SIG-M5 treated with dmso at 0.1 percent for 504 hours (cell line): Measurements from ENCODE around the gene UHRF1.
"Not testable (repeated sequence)": the region's sequence is repeated elsewhere in the genome, so short reads cannot be mapped to it uniquely, and the experiment has no call there.

Experiments used
- DNase-seq: peaks from one replicate; lab custom pipeline; 2025; ENCODE audit not compliant: unreplicated experiment; lab: John Stamatoyannopoulos, UW

The UHRF1 gene

GRCh38 chr19:4933528-4933927 is 24.2 kb downstream of the UHRF1 start:
- no peak for DNase-seq

GRCh38 chr19:4935444-4935843 is 26.1 kb downstream of the UHRF1 start:
- no peak for DNase-seq

GRCh38 chr19:4937060-4937459 is 27.8 kb downstream of the UHRF1 start:
- no peak for DNase-seq

- DNase-seq, result not testable (repeated sequence)
Measured at GRCh38 chr19:4938461-4938860, 29.2 kb downstream of the UHRF1 start.

- no peak for DNase-seq
Measured at GRCh38 chr19:4939466-4939865, 30.2 kb downstream of the UHRF1 start.

GRCh38 chr19:4941638-4942169 is 32.4 kb downstream of the UHRF1 start:
- DNase-seq, result not testable (repeated sequence)

- not testable (repeated sequence) for DNase-seq
Measured at GRCh38 chr19:4950650-4951049, 41.3 kb downstream of the UHRF1 start.

GRCh38 chr19:4951656-4952055 is 42.4 kb downstream of the UHRF1 start:
- DNase-seq, result no peak

GRCh38 chr19:4952945-4953344 is 43.6 kb downstream of the UHRF1 start:
- DNase-seq, result no peak

- DNase-seq, result not testable (repeated sequence)
Measured at GRCh38 chr19:4954320-4955149, 45.2 kb downstream of the UHRF1 start.

- DNase-seq, result no peak
Measured at GRCh38 chr19:4955274-4955673, 46.0 kb downstream of the UHRF1 start.

GRCh38 chr19:4957981-4958380 is 48.7 kb downstream of the UHRF1 start:
- no peak for DNase-seq

GRCh38 chr19:4962085-4962619 is 52.9 kb downstream of the UHRF1 start:
- DNase-seq, result no peak

- DNase-seq, result no peak
Measured at GRCh38 chr19:4965061-4965460, 55.8 kb downstream of the UHRF1 start.

GRCh38 chr19:4966591-4966990 is 57.3 kb downstream of the UHRF1 start:
- no peak for DNase-seq

- peak; percentile 61 for DNase-seq
Measured at GRCh38 chr19:4967738-4968461, 58.6 kb downstream of the UHRF1 start.

- DNase-seq, result peak; percentile 96
Measured at GRCh38 chr19:4968462-4969291, 59.4 kb downstream of the UHRF1 start, which contains the start of gene KDM4B. TSS of gene KDM4B (plus strand) at chr19:4969113. CDS start at chr19:5032891, 63,778 bp downstream.

- no peak for DNase-seq
Measured at GRCh38 chr19:4969292-4969771, 60.0 kb downstream of the UHRF1 start.

- peak; percentile 84 for DNase-seq
Measured at GRCh38 chr19:4969772-4970531, 60.7 kb downstream of the UHRF1 start.
